PFSK-1 (cell line): ENCODE measurements around the gene CHD6.

Experiments
- POLR2AphosphoS5 ChIP-seq: IDR thresholded peaks from 2 replicates; pipeline ENCODE4 v1.6.1; 2012; ENCODE audit warnings: low read depth, mild to moderate bottlenecking, control low read depth, low read length, moderate library complexity
- TF ChIP-seq, protein P1 (sequence below), 2 experiments: IDR thresholded peaks; 2 replicates each; pipeline versions ENCODE4 v1.6.1 to v1.8.0; 2011 to 2012; ENCODE audit warnings: low read depth in 2 of 2, low read length in 2 of 2, control low read depth in 1 of 2, inconsistent platforms in 1 of 2, mild to moderate bottlenecking in 1 of 2, moderate library complexity in 1 of 2; ENCODE audit not compliant: insufficient read depth in 1 of 2

GRCh38 chr20:41363601-41364000 is 254.6 kb downstream of the CHD6 start:
- TF ChIP-seq, protein P1, sequence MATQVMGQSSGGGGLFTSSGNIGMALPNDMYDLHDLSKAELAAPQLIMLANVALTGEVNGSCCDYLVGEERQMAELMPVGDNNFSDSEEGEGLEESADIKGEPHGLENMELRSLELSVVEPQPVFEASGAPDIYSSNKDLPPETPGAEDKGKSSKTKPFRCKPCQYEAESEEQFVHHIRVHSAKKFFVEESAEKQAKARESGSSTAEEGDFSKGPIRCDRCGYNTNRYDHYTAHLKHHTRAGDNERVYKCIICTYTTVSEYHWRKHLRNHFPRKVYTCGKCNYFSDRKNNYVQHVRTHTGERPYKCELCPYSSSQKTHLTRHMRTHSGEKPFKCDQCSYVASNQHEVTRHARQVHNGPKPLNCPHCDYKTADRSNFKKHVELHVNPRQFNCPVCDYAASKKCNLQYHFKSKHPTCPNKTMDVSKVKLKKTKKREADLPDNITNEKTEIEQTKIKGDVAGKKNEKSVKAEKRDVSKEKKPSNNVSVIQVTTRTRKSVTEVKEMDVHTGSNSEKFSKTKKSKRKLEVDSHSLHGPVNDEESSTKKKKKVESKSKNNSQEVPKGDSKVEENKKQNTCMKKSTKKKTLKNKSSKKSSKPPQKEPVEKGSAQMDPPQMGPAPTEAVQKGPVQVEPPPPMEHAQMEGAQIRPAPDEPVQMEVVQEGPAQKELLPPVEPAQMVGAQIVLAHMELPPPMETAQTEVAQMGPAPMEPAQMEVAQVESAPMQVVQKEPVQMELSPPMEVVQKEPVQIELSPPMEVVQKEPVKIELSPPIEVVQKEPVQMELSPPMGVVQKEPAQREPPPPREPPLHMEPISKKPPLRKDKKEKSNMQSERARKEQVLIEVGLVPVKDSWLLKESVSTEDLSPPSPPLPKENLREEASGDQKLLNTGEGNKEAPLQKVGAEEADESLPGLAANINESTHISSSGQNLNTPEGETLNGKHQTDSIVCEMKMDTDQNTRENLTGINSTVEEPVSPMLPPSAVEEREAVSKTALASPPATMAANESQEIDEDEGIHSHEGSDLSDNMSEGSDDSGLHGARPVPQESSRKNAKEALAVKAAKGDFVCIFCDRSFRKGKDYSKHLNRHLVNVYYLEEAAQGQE (IDR thresholded peaks at IDR 0.05; ENCODE audit: insufficient read depth in 1 of 2, low read depth in 2 of 2, low read length in 2 of 2) = no peak
- no peak for TF ChIP-seq POLR2AphosphoS5
